ENCODE measurements around the gene NTHL1.

Gene NTHL1

DNA sequence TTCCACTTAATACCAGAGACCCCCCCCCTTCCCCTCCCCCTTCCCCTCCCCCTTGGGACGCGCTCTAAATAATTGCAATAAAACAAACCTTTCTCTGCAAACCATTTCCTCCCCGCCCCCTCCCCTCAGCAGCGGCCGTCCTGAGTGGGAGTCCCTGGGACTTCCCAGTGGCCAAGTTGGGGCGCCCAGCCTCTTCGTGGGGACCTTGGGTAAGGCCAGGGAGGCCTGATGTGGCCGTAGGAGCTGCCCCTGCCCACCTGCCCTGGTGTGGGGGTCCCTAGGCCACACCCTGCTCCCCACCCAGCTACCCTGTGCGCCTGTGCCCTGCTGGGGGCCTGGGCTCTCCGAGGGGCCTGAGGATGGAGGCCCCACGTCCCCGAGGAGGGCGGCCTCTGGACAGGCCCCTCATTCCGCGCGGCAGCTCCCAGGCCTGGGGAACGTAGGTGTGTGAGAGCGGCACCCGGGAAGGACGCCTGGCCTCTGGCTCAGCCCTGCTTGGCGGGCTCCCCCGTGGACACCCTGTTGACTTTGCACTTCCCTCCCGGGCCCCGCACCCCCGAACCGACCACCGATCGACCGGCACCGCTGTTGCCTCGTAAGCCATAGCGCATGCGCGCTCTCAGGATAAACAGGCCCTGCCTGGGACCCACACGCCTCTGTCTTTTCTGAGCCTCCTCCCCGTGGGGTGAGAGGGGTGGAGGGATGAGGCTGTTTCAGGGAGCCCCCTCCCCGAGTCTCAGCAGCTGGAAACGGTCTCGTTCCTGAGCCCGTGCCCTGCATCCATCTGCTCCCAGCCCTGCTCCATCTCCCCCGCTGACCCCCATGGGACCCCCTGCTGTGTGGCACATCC lies 9.0 kb downstream of the NTHL1 start:
- no peak for DNase-seq (ENCODE audit: low read depth)

DNA sequence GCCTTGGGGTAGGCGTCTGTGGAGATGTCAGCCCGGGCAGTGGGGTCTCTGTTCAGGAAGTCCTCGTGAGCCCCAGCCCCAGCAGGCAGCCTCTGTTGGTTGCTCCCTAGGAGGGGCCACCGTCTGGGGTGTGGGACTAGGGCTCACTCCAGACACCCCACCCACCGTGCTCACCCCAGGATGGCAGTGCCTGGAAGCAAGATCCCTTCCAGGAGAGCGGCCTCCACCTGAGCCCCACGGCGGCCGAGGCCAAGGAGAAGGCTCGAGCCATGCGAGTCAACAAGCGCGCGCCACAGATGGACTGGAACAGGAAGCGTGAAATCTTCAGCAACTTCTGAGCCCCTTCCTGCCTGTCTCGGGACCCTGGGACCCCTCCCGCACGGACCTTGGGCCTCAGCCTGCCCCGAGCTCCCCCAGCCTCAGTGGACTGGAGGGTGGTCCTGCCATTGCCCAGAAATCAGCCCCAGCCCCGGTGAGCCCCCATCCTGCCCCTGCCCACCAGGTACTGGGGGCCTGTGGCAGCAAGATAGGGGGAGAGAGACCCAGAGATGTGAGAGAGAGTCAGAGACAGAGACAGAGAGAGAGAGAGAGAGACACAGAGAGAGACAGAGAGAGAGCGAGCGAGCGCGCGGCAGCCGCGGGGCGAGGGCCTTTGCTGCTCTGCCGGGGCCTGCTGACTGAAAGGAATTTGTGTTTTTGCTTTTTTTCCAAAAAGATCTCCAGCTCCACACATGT lies 9.8 kb downstream of the NTHL1 start:
- DNase-seq (ENCODE audit: low read depth), result no peak
- H3K4me3 ChIP-seq (ENCODE audit: control insufficient read depth, low read depth, low read length), result no peak overlapping the region
- TF ChIP-seq, protein P1, sequence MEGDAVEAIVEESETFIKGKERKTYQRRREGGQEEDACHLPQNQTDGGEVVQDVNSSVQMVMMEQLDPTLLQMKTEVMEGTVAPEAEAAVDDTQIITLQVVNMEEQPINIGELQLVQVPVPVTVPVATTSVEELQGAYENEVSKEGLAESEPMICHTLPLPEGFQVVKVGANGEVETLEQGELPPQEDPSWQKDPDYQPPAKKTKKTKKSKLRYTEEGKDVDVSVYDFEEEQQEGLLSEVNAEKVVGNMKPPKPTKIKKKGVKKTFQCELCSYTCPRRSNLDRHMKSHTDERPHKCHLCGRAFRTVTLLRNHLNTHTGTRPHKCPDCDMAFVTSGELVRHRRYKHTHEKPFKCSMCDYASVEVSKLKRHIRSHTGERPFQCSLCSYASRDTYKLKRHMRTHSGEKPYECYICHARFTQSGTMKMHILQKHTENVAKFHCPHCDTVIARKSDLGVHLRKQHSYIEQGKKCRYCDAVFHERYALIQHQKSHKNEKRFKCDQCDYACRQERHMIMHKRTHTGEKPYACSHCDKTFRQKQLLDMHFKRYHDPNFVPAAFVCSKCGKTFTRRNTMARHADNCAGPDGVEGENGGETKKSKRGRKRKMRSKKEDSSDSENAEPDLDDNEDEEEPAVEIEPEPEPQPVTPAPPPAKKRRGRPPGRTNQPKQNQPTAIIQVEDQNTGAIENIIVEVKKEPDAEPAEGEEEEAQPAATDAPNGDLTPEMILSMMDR (conservative IDR thresholded peaks at IDR 0.05; ENCODE audit: control insufficient read depth, insufficient read depth, low read depth, low read length), result no peak

More for the DNA sequence above, 9.0 kb downstream of the NTHL1 start:
- TF ChIP-seq, protein P1 (conservative IDR thresholded peaks at IDR 0.05; ENCODE audit: control insufficient read depth, insufficient read depth, low read depth, low read length), result no peak
- H3K4me3 ChIP-seq (ENCODE audit: control insufficient read depth, low read depth, low read length), result no peak overlapping the region

DNA sequence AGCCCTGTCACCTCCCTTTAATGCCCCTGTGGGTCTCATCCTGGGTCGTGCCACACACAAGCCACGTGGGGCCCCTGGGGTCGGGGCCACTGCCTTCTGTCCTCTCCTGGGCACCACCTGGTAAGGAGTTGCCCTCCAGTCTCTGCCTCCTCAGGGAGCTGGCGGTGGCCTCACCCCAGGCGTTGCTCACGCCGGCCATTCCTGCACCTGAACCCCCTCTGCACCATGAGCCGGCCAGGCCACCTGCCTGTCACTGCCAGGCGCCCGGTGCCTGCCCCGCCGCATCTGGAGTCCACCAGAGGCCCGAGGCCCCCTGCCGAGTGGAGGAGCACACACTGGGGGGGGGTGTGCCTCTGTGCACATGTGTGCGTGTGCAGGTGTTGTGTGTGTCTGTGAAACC lies 10.5 kb downstream of the NTHL1 start:
- TF ChIP-seq, protein P1 (conservative IDR thresholded peaks at IDR 0.05; ENCODE audit: control insufficient read depth, insufficient read depth, low read depth, low read length), result no peak
- H3K4me3 ChIP-seq (ENCODE audit: control insufficient read depth, low read depth, low read length), result no peak overlapping the region
- no peak for DNase-seq (ENCODE audit: low read depth)

DNA sequence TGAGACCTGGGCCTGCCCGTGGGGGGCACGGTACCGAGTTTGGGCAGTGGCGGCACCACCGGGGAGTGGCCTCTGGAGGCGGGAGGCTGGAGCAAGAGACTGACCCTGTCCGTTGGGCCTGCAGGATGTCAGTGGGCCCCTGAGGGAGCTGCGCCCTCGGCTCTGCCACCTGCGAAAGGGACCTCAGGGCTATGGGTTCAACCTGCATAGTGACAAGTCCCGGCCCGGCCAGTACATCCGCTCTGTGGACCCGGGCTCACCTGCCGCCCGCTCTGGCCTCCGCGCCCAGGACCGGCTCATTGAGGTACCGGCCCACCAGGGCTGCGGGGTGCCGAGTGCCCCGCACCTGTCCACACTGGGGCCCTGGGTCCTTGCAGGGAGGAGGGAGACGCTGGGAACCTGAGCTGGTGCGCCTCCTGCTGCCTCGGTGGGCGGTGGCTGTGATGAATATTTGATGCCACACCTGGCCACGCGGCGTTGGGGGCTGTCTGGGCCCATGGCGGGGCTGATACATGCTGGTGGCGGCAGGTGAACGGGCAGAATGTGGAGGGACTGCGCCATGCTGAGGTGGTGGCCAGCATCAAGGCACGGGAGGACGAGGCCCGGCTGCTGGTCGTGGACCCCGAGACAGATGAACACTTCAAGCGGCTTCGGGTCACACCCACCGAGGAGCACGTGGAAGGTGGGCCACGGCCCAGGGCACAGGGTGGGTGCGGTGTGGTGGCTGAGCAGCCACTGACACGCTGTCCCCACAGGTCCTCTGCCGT lies 11.3 kb downstream of the NTHL1 start:
- no peak for DNase-seq (ENCODE audit: low read depth)
- H3K4me3 ChIP-seq (ENCODE audit: control insufficient read depth, low read depth, low read length), result no peak overlapping the region
- TF ChIP-seq, protein P1 (conservative IDR thresholded peaks at IDR 0.05; ENCODE audit: control insufficient read depth, insufficient read depth, low read depth, low read length), result no peak

GRCh38 chr16:2035431-2036199 lies 12.0 kb downstream of the NTHL1 start:
- no peak overlapping the region for H3K4me3 ChIP-seq (ENCODE audit: control insufficient read depth, low read depth, low read length)
- DNase-seq (ENCODE audit: low read depth), result peak; percentile 70
- TF ChIP-seq, protein P1 (conservative IDR thresholded peaks at IDR 0.05; ENCODE audit: control insufficient read depth, insufficient read depth, low read depth, low read length), result no peak
